ENCODE data around the gene COL4A2. TPM values are rescaled to one million over a fixed set of nuclear protein-coding genes. Genes with fewer than 3 reads are reported as not detected.

The COL4A2 gene
- total RNA-seq, 1 donor from 2014 or later = 1,414 TPM

GRCh38 chr13:110474713-110475112, 167.6 kb downstream of the COL4A2 start:
- H3K27me3 Mint-ChIP-seq (ENCODE audit: low read depth, unreplicated experiment) = no peaks in the 10 kb centered on the region
- no peak overlapping the region for H3K9ac ChIP-seq (ENCODE audit: low read length)
- no peak overlapping the region for H3K4me3 ChIP-seq (ENCODE audit: insufficient read depth, low read depth, low read length)
- H3K4me1 ChIP-seq (ENCODE audit: insufficient read depth, low read length) = peaks cover 6% of the 10 kb centered on the region
- no peaks in the 10 kb centered on the region for H3K79me2 ChIP-seq (ENCODE audit: insufficient read depth, low read length)
- FAIRE-seq (no peak), DNase-seq (ENCODE audit: low read depth) (no peak)
- H3K27ac Mint-ChIP-seq (ENCODE audit: unreplicated experiment) = no peak overlapping the region
- no peaks in the 10 kb centered on the region for H3K9me3 Mint-ChIP-seq (ENCODE audit: unreplicated experiment)
- H3K36me3 Mint-ChIP-seq (ENCODE audit: low read depth, unreplicated experiment) = peaks cover 53% of the 10 kb centered on the region
- no peaks in the 10 kb centered on the region for H3K27me3 ChIP-seq (ENCODE audit: insufficient read depth, low read length)
- H3K4me1 Mint-ChIP-seq (ENCODE audit: low read depth, unreplicated experiment) = peaks cover 10% of the 10 kb centered on the region
- no peak overlapping the region for H3K27ac ChIP-seq (ENCODE audit: low read depth, low read length)
- H3K9me3 ChIP-seq (ENCODE audit: insufficient read depth, low read depth, low read length) = no peaks in the 10 kb centered on the region
- H3K4me2 ChIP-seq (ENCODE audit: low read length) = no peak overlapping the region
- H4K20me1 ChIP-seq (ENCODE audit: insufficient read depth, low read length) = peaks cover 72% of the 10 kb centered on the region
- peaks cover 59% of the 10 kb centered on the region for H3K36me3 ChIP-seq (ENCODE audit: insufficient read depth, low read length)
- H3K4me3 Mint-ChIP-seq (ENCODE audit: unreplicated experiment) = no peak overlapping the region
- no peak overlapping the region for H2AFZ ChIP-seq (ENCODE audit: low read depth, low read length)
- TF ChIP-seq EZH2 (IDR thresholded peaks at IDR 0.05; ENCODE audit: insufficient read depth, low read length) (no peak), CTCF (IDR thresholded peaks at IDR 0.05; ENCODE audit: insufficient read depth, low read depth, low read length) (no peak)

- no peak overlapping the region for H3K4me2 ChIP-seq (ENCODE audit: low read length)
- no peaks in the 10 kb centered on the region for H3K79me2 ChIP-seq (ENCODE audit: insufficient read depth, low read length)
- peaks cover 6% of the 10 kb centered on the region for H3K4me1 ChIP-seq (ENCODE audit: insufficient read depth, low read length)
- FAIRE-seq (no peak), DNase-seq (ENCODE audit: low read depth) (no peak)
- H2AFZ ChIP-seq (ENCODE audit: low read depth, low read length) = no peak overlapping the region
- no peaks in the 10 kb centered on the region for H3K9me3 ChIP-seq (ENCODE audit: insufficient read depth, low read depth, low read length)
- H3K9ac ChIP-seq (ENCODE audit: low read length) = no peak overlapping the region
- no peak overlapping the region for H3K4me3 ChIP-seq (ENCODE audit: insufficient read depth, low read depth, low read length)
- H3K27ac Mint-ChIP-seq (ENCODE audit: unreplicated experiment) = no peak overlapping the region
- H3K27ac ChIP-seq (ENCODE audit: low read depth, low read length) = no peak overlapping the region
- no peaks in the 10 kb centered on the region for H3K27me3 ChIP-seq (ENCODE audit: insufficient read depth, low read length)
- peaks cover 58% of the 10 kb centered on the region for H3K36me3 ChIP-seq (ENCODE audit: insufficient read depth, low read length)
- no peak overlapping the region for H3K4me3 Mint-ChIP-seq (ENCODE audit: unreplicated experiment)
- H3K36me3 Mint-ChIP-seq (ENCODE audit: low read depth, unreplicated experiment) = peaks cover 53% of the 10 kb centered on the region
- H3K27me3 Mint-ChIP-seq (ENCODE audit: low read depth, unreplicated experiment) = no peaks in the 10 kb centered on the region
- peaks cover 10% of the 10 kb centered on the region for H3K4me1 Mint-ChIP-seq (ENCODE audit: low read depth, unreplicated experiment)
- no peaks in the 10 kb centered on the region for H3K9me3 Mint-ChIP-seq (ENCODE audit: unreplicated experiment)
- H4K20me1 ChIP-seq (ENCODE audit: insufficient read depth, low read length) = peaks cover 74% of the 10 kb centered on the region
- TF ChIP-seq CTCF (IDR thresholded peaks at IDR 0.05; ENCODE audit: insufficient read depth, low read depth, low read length) = no peak
- TF ChIP-seq EZH2 (IDR thresholded peaks at IDR 0.05; ENCODE audit: insufficient read depth, low read length) = no peak
These were observed 168.0 kb downstream of the COL4A2 start for GRCh38 chr13:110475117-110475516.

- peaks cover 58% of the 10 kb centered on the region for H3K36me3 ChIP-seq (ENCODE audit: insufficient read depth, low read length)
- H3K4me1 Mint-ChIP-seq (ENCODE audit: low read depth, unreplicated experiment) = peaks cover 10% of the 10 kb centered on the region
- H4K20me1 ChIP-seq (ENCODE audit: insufficient read depth, low read length) = peaks cover 68% of the 10 kb centered on the region
- no peaks in the 10 kb centered on the region for H3K79me2 ChIP-seq (ENCODE audit: insufficient read depth, low read length)
- H3K27ac Mint-ChIP-seq (ENCODE audit: unreplicated experiment) = no peak overlapping the region
- H2AFZ ChIP-seq (ENCODE audit: low read depth, low read length) = no peak overlapping the region
- no peaks in the 10 kb centered on the region for H3K9me3 ChIP-seq (ENCODE audit: insufficient read depth, low read depth, low read length)
- no peak for FAIRE-seq
- no peak for DNase-seq (ENCODE audit: low read depth)
- H3K4me1 ChIP-seq (ENCODE audit: insufficient read depth, low read length) = peaks cover 6% of the 10 kb centered on the region
- no peaks in the 10 kb centered on the region for H3K27me3 ChIP-seq (ENCODE audit: insufficient read depth, low read length)
- peaks cover 55% of the 10 kb centered on the region for H3K36me3 Mint-ChIP-seq (ENCODE audit: low read depth, unreplicated experiment)
- H3K4me3 Mint-ChIP-seq (ENCODE audit: unreplicated experiment) = no peak overlapping the region
- no peaks in the 10 kb centered on the region for H3K27me3 Mint-ChIP-seq (ENCODE audit: low read depth, unreplicated experiment)
- no peak overlapping the region for H3K9ac ChIP-seq (ENCODE audit: low read length)
- H3K27ac ChIP-seq (ENCODE audit: low read depth, low read length) = no peak overlapping the region
- no peak overlapping the region for H3K4me2 ChIP-seq (ENCODE audit: low read length)
- H3K9me3 Mint-ChIP-seq (ENCODE audit: unreplicated experiment) = no peaks in the 10 kb centered on the region
- H3K4me3 ChIP-seq (ENCODE audit: insufficient read depth, low read depth, low read length) = no peak overlapping the region
- TF ChIP-seq EZH2 (IDR thresholded peaks at IDR 0.05; ENCODE audit: insufficient read depth, low read length) (no peak), CTCF (IDR thresholded peaks at IDR 0.05; ENCODE audit: insufficient read depth, low read depth, low read length) (no peak)
These were observed 168.6 kb downstream of the COL4A2 start for GRCh38 chr13:110475550-110476219.

Data from astrocyte (in vitro differentiated cells and primary cell).